Endothelial cell of umbilical vein (primary cell): ENCODE results near the gene GRPR. TPM values are rescaled to one million over a fixed set of nuclear protein-coding genes. Genes with fewer than 3 reads are reported as not detected.

Experiments used
- BruUV-seq: library from RNA; stranded (reverse); fragments of 400-500 nt; replicated peaks from 2 replicates; lab custom pipeline; 2021; lab: Mats Ljungman, UMichigan
- CTCF ChIA-PET: fragments of 300-600, 350-600 bp; sonication (Branson Sonifier 250); formaldehyde crosslinking; loops from one replicate; lab custom pipeline; 2021; ENCODE audit warnings: antibody characterized with exemption, inconsistent platforms; lab: Charles Lee
- POLR2A ChIA-PET: fragments of 300-600, 350-600 bp; sonication (Branson Sonifier 250); formaldehyde crosslinking; loops from one replicate; lab custom pipeline; 2021; ENCODE audit warnings: antibody characterized with exemption, inconsistent platforms; lab: Charles Lee
- DNase-seq: peaks from one replicate; pipeline ENCODE4 v3.0.0-alpha.2; 2011; ENCODE audit warnings: low read depth, low spot score
- FAIRE-seq: peaks from 2 replicates; lab custom pipeline; 2011; peaks lifted over from hg19 to GRCh38; lab: Jason Lieb, UNC
- H2AFZ ChIP-seq: 2 replicates; pipeline ENCODE4 v1.6.0; 2012; ENCODE audit warnings: low read depth, low read length, control low read depth, inconsistent platforms
- H3K27ac ChIP-seq: 2 replicates; pipeline ENCODE4 v1.5.1; 2011; ENCODE audit warnings: low read depth, mild to moderate bottlenecking, control low read depth, low read length, moderate library complexity; ENCODE audit not compliant: insufficient read depth
- H3K27me3 ChIP-seq, 2 experiments: 2 replicates each; pipeline versions ENCODE4 v1.6.0 to v1.6.1; 2011; ENCODE audit warnings: low read length in 2 of 2, mixed read lengths in 1 of 2; ENCODE audit not compliant: control insufficient read depth in 2 of 2, insufficient read depth in 2 of 2
- H3K36me3 ChIP-seq, 2 experiments: 2 replicates in 1 of 2; 3 replicates in 1 of 2; pipeline ENCODE4 v1.5.1; 2011; ENCODE audit warnings: low read length in 2 of 2, mild to moderate bottlenecking in 1 of 2, moderate library complexity in 1 of 2; ENCODE audit not compliant: control insufficient read depth in 2 of 2, insufficient read depth in 2 of 2; ENCODE audit errors: extremely low read depth in 1 of 2
- H3K4me1 ChIP-seq: 3 replicates; pipeline ENCODE4 v1.5.1; 2011; ENCODE audit warnings: mild to moderate bottlenecking, low read length; ENCODE audit not compliant: control insufficient read depth, insufficient read depth; ENCODE audit errors: extremely low read depth
- H3K4me2 ChIP-seq: 2 replicates; pipeline ENCODE4 v1.6.1; 2011; ENCODE audit warnings: low read length, control low read depth, mixed read lengths; ENCODE audit not compliant: insufficient read depth
- H3K4me3 ChIP-seq, 3 experiments: fragments of 200-600 bp in 1 of 3; sonication (generic), shearing (Covaris generic) in 1 of 3; replicated peaks in 1 of 3; 2 replicates each; pipeline ENCODE4 v1.5.1; 2011 to 2016; ENCODE audit warnings: control low read depth in 3 of 3, low read length in 3 of 3, mild to moderate bottlenecking in 2 of 3, inconsistent platforms in 1 of 3, low read depth in 1 of 3, moderate library complexity in 1 of 3; ENCODE audit not compliant: insufficient read depth in 1 of 3
- H3K79me2 ChIP-seq: 2 replicates; pipeline ENCODE4 v1.6.0; 2012; ENCODE audit warnings: low read length, inconsistent platforms; ENCODE audit not compliant: control insufficient read depth, insufficient read depth
- H3K9ac ChIP-seq: replicated peaks from 2 replicates; pipeline ENCODE3; 2011; ENCODE audit warnings: low read length, control low read depth; ENCODE audit not compliant: insufficient read depth; ENCODE audit errors: extremely low read depth
- H3K9me1 ChIP-seq: replicated peaks from 3 replicates; pipeline ENCODE4 v1.6.0; 2011; ENCODE audit warnings: mild to moderate bottlenecking, low read length; ENCODE audit not compliant: control insufficient read depth, insufficient read depth; ENCODE audit errors: extremely low read depth
- H3K9me3 ChIP-seq: replicated peaks from 2 replicates; pipeline ENCODE4 v1.5.1; 2012; ENCODE audit warnings: low read length, inconsistent platforms; ENCODE audit not compliant: control insufficient read depth, insufficient read depth
- H4K20me1 ChIP-seq: replicated peaks from 2 replicates; pipeline ENCODE3; 2011; ENCODE audit warnings: mild to moderate bottlenecking, low read length; ENCODE audit not compliant: control insufficient read depth, insufficient read depth; ENCODE audit errors: extremely low read depth
- CTCF ChIP-seq, 2 donors: IDR thresholded peaks; 1 replicate in 1 of 2; 2 replicates in 1 of 2; pipeline ENCODE4 v1.5.1; 2011; ENCODE audit warnings: low read length in 2 of 2, mild to moderate bottlenecking in 2 of 2, moderate library complexity in 2 of 2, control low read depth in 1 of 2, inconsistent platforms in 1 of 2, low read depth in 1 of 2; ENCODE audit not compliant: insufficient read depth in 1 of 2; ENCODE audit errors: extremely low read depth in 1 of 2
- EZH2 ChIP-seq: IDR thresholded peaks from 2 replicates; pipeline ENCODE4 v1.6.1; 2012; ENCODE audit warnings: borderline replicate concordance, low read depth, mild to moderate bottlenecking, moderate library complexity, low read length, inconsistent platforms; ENCODE audit not compliant: severe bottlenecking
- FOS ChIP-seq: IDR thresholded peaks from 2 replicates; pipeline ENCODE4 v1.6.1; 2011; ENCODE audit warnings: mild to moderate bottlenecking, low read length, moderate library complexity, borderline replicate concordance; ENCODE audit not compliant: insufficient read depth
- GATA2 ChIP-seq: IDR thresholded peaks from 2 replicates; pipeline ENCODE4 v1.7.0; 2011; ENCODE audit warnings: low read depth, mild to moderate bottlenecking, moderate library complexity, mixed read lengths, low read length; ENCODE audit not compliant: insufficient read length, insufficient read depth
- JUN ChIP-seq: IDR thresholded peaks from 2 replicates; pipeline ENCODE4 v1.6.1; 2011; ENCODE audit warnings: borderline replicate concordance, low read depth; ENCODE audit not compliant: insufficient read length, insufficient read depth
- MYC ChIP-seq: IDR thresholded peaks from one replicate; pipeline ENCODE4 v1.6.1; 2011; ENCODE audit warnings: mild to moderate bottlenecking, low read depth, low read length
- POLR2A ChIP-seq: IDR thresholded peaks from 2 replicates; pipeline ENCODE4 v1.6.1; 2012; ENCODE audit warnings: low read depth, mild to moderate bottlenecking, control low read depth, low read length
- POLR2AphosphoS5 ChIP-seq: IDR thresholded peaks from 2 replicates; pipeline ENCODE4 v1.6.1; 2012; ENCODE audit warnings: low read depth, mild to moderate bottlenecking, control low read depth, low read length, moderate library complexity; ENCODE audit not compliant: insufficient read depth
- dilution Hi-C: fragments of 300-500 bp; cut with MboI; formaldehyde crosslinking; loops from one replicate; pipeline ENCODE4 v1.15.0; 2019; ENCODE audit warnings: low sequenced_read_pairs; ENCODE audit not compliant: extremely low pct_ligation_motif_present
- intact Hi-C: fragments of 100-400 bp; cut with micrococcal nuclease; formaldehyde crosslinking; loops from one replicate; pipeline ENCODE4 v1.10.0; 2022
- polyA plus RNA-seq, 4 experiments: library from polyadenylated mRNA; depleted of rRNA in 3 of 4; stranded (reverse) in 3 of 4; unstranded in 1 of 4; fragments of >200 nt; gene quantifications; 2 replicates each; pipeline versions ENCODE4 v1.2.1 to v1.2.3, GENCODE V29; 2011 to 2012; ENCODE audit warnings: missing spikeins in 1 of 4
- total RNA-seq: library from RNA; stranded (reverse); gene quantifications from 2 replicates; pipeline ENCODE4 v1.2.3, GENCODE V29; 2021
- TF ChIP-seq, protein P1 (sequence below): IDR thresholded peaks from 2 replicates; pipeline ENCODE4 v1.6.1; 2011; ENCODE audit not compliant: insufficient read depth, insufficient read length

The GRPR gene
- total and polyA plus RNA-seq, 2 donors (not counting 3 experiments of a cell fraction or from before 2014, with no cell fraction given) = 0.11 TPM; not detected in 1

DNA sequence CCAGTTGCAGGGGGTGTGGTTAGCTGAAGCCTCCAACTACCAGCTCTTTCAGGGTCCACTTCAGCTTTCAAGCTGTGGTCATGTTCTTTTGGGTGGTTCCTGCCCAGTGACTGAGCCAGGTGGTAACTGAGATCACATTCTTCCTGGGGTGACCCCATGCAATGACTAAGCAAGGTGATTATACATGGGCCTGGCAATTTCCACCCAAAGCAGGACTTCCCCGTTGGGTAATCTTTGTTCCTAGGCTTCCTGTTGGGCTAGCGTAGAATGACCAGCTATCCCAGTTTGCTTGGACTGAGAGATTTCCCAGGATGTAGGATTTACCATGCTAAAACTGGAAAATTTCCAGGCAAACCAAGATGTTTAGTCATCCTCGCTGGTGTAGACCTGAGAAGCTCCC, 25.5 kb downstream of the GRPR start:
- no peaks in the 10 kb centered on the region for H4K20me1 ChIP-seq
- no peak overlapping the region for H3K4me2 ChIP-seq
- no peak overlapping the region for H2AFZ ChIP-seq
- dilution Hi-C loops = no loop called here
- intact Hi-C loops = no loop called here
- H3K9ac ChIP-seq = no peak overlapping the region
- H3K27me3 ChIP-seq = no peaks in the 10 kb centered on the region
- no peak for FAIRE-seq
- ChIA-PET POLR2A (no interaction called here), CTCF (no interaction called here)
- no peaks in the 10 kb centered on the region for H3K9me3 ChIP-seq
- H3K4me1 ChIP-seq = no peaks in the 10 kb centered on the region
- H3K9me1 ChIP-seq = no peaks in the 10 kb centered on the region
- H3K4me3 ChIP-seq = no peak overlapping the region
- H3K27ac ChIP-seq = no peak overlapping the region
- no TSS peak for BruUV-seq
- no peaks in the 10 kb centered on the region for H3K79me2 ChIP-seq
- TF ChIP-seq EZH2 (no peak), POLR2AphosphoS5 (no peak), CTCF (IDR thresholded peaks at IDR 0.05; ENCODE audit: extremely low read depth in 1 of 2, insufficient read depth in 1 of 2, low read depth in 1 of 2, low read length in 2 of 2) (no peak), MYC (no peak), POLR2A (no peak), FOS (no peak), GATA2 (no peak), JUN (no peak)
- TF ChIP-seq, protein P1, sequence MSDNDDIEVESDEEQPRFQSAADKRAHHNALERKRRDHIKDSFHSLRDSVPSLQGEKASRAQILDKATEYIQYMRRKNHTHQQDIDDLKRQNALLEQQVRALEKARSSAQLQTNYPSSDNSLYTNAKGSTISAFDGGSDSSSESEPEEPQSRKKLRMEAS = no peak
- no peaks in the 10 kb centered on the region for H3K36me3 ChIP-seq
- no peak for DNase-seq
